Astrocyte of the spinal cord (primary cell): ENCODE measurements around the gene ICE2.
A peak's percentile ranks its signal among the peaks of the same experiment; 100 is the strongest.

Source experiments
- DNase-seq: peaks from one replicate; pipeline ENCODE4 v3.0.0; 2011; ENCODE audit warnings: low read depth, low spot score
- H3K4me3 ChIP-seq: 2 replicates; pipeline ENCODE4 v1.5.1; 2011; ENCODE audit warnings: low read depth, mild to moderate bottlenecking, low read length, moderate library complexity
- CTCF ChIP-seq: IDR thresholded peaks from 2 replicates; pipeline ENCODE4 v1.5.1; 2012; ENCODE audit warnings: low read depth, mild to moderate bottlenecking, low read length, inconsistent platforms
- in situ Hi-C: cut with HindIII; loops from 2 replicates; pipeline ENCODE4 v1.10.0; 2017; ENCODE audit warnings: low sequenced_read_pairs

The ICE2 gene

GRCh38 chr15:60442763-60443162, 36.2 kb downstream of the ICE2 start:
- TF ChIP-seq CTCF: no peak
- H3K4me3 ChIP-seq: no peak overlapping the region
- in situ Hi-C loops: no loop called here
- DNase-seq: peak; percentile 50

- in situ Hi-C loops: no loop called here
- no peak for DNase-seq
- TF ChIP-seq CTCF: no peak
- no peak overlapping the region for H3K4me3 ChIP-seq
These were observed 36.8 kb downstream of the ICE2 start for GRCh38 chr15:60442031-60442650.

GRCh38 chr15:60441331-60441730, 37.6 kb downstream of the ICE2 start:
- in situ Hi-C loops: no loop called here
- no peak for TF ChIP-seq CTCF
- DNase-seq: no peak
- H3K4me3 ChIP-seq: no peak overlapping the region

- no peak overlapping the region for H3K4me3 ChIP-seq
- no peak for DNase-seq
- in situ Hi-C loops: no loop called here
- TF ChIP-seq CTCF: no peak
These were observed 40.3 kb downstream of the ICE2 start for GRCh38 chr15:60438646-60439045.

- DNase-seq: no peak
- in situ Hi-C loops: no loop called here
- no peak for TF ChIP-seq CTCF
- no peak overlapping the region for H3K4me3 ChIP-seq
These were observed 50.0 kb downstream of the ICE2 start for GRCh38 chr15:60428935-60429334.

GRCh38 chr15:60426870-60427508, 52.0 kb downstream of the ICE2 start:
- no peak overlapping the region for H3K4me3 ChIP-seq
- TF ChIP-seq CTCF: no peak
- DNase-seq: peak; percentile 75
- in situ Hi-C loops: no loop called here
